ENCODE measurements around the gene LAMA4.

LAMA4 gene

DNA sequence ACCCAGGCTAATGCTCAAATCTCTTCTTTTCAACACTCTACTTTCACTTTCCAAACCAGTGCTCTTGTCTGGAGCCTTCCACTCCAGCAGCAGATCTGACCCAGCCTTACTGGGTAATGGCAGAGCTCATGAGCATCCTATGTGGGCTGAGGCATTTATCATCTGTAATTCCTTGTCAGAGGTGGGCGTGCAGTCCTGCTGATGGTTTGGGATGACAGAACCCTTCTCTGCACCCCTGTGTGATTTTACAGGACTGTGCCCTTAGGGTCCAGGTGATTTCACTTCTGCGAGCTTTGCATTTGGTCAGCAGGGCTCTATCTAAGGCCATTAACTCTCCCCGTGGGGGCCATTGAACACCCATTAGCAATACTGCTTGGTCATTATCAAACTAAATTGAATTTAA lies 55.4 kb downstream of the LAMA4 start:
- no peak for TF ChIP-seq YY1 (IDR thresholded peaks at IDR 0.05; ENCODE audit: insufficient read depth, insufficient read length)
- TF ChIP-seq ZNF274 (IDR thresholded peaks at IDR 0.05; ENCODE audit: low read depth, low read length) = no peak
- no peak for TF ChIP-seq SUZ12 (IDR thresholded peaks at IDR 0.05; ENCODE audit: extremely low read depth, insufficient read depth, insufficient read length)
- DNase-seq (ENCODE audit: low read depth, low spot score) = peak; percentile 18
- no peak overlapping the region for H3K9ac ChIP-seq (ENCODE audit: insufficient read length, low read depth)
- no peaks in the 10 kb centered on the region for H3K4me1 ChIP-seq (ENCODE audit: insufficient read depth, insufficient read length)
- no peaks in the 10 kb centered on the region for H3K36me3 ChIP-seq (ENCODE audit: insufficient read depth, insufficient read length, low read length)
- H3K4me3 ChIP-seq (ENCODE audit: insufficient read length, low read depth) = no peak overlapping the region
- H3K9me3 ChIP-seq (ENCODE audit: insufficient read depth, low read length) = no peaks in the 10 kb centered on the region
- H3K27me3 ChIP-seq (ENCODE audit: insufficient read depth, insufficient read length) = no peaks in the 10 kb centered on the region

DNA sequence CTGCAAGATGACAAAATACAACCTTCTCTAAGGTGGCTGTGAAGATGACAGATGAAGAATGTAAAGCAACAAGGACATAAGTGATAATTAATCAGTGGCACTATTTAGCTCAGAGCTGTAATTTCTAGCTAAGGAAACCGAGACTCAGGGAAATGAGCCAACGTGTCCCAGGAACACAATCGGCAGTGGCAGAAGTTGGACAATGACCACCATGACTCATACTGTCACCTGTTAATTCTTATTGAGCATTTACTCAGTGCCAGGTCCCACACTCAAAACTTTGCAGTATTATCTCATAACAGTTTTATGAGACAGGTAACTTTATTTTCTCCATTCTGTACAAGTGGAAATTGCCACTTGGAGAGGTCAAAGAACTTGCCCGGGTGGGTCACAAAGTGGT lies 55.8 kb downstream of the LAMA4 start:
- no peaks in the 10 kb centered on the region for H3K36me3 ChIP-seq (ENCODE audit: insufficient read depth, insufficient read length, low read length)
- TF ChIP-seq YY1 (IDR thresholded peaks at IDR 0.05; ENCODE audit: insufficient read depth, insufficient read length) (no peak), SUZ12 (IDR thresholded peaks at IDR 0.05; ENCODE audit: extremely low read depth, insufficient read depth, insufficient read length) (no peak), ZNF274 (IDR thresholded peaks at IDR 0.05; ENCODE audit: low read depth, low read length) (no peak)
- no peak overlapping the region for H3K9ac ChIP-seq (ENCODE audit: insufficient read length, low read depth)
- H3K4me1 ChIP-seq (ENCODE audit: insufficient read depth, insufficient read length) = no peaks in the 10 kb centered on the region
- no peaks in the 10 kb centered on the region for H3K27me3 ChIP-seq (ENCODE audit: insufficient read depth, insufficient read length)
- H3K9me3 ChIP-seq (ENCODE audit: insufficient read depth, low read length) = no peaks in the 10 kb centered on the region
- no peak overlapping the region for H3K4me3 ChIP-seq (ENCODE audit: insufficient read length, low read depth)
- DNase-seq (ENCODE audit: low read depth, low spot score) = no peak

GRCh38 chr6:112197636-112198035 lies 56.7 kb downstream of the LAMA4 start:
- DNase-seq (ENCODE audit: low read depth, low spot score) = no peak
- H3K9ac ChIP-seq (ENCODE audit: insufficient read length, low read depth) = no peak overlapping the region
- H3K36me3 ChIP-seq (ENCODE audit: insufficient read depth, insufficient read length, low read length) = no peaks in the 10 kb centered on the region
- H3K9me3 ChIP-seq (ENCODE audit: insufficient read depth, low read length) = no peaks in the 10 kb centered on the region
- no peaks in the 10 kb centered on the region for H3K4me1 ChIP-seq (ENCODE audit: insufficient read depth, insufficient read length)
- H3K4me3 ChIP-seq (ENCODE audit: insufficient read length, low read depth) = no peak overlapping the region
- TF ChIP-seq SUZ12 (IDR thresholded peaks at IDR 0.05; ENCODE audit: extremely low read depth, insufficient read depth, insufficient read length) = no peak
- H3K27me3 ChIP-seq (ENCODE audit: insufficient read depth, insufficient read length) = no peaks in the 10 kb centered on the region

GRCh38 chr6:112196306-112196705 lies 58.1 kb downstream of the LAMA4 start:
- TF ChIP-seq YY1 (IDR thresholded peaks at IDR 0.05; ENCODE audit: insufficient read depth, insufficient read length) (no peak), ZNF274 (IDR thresholded peaks at IDR 0.05; ENCODE audit: low read depth, low read length) (no peak), SUZ12 (IDR thresholded peaks at IDR 0.05; ENCODE audit: extremely low read depth, insufficient read depth, insufficient read length) (no peak)
- Histone ChIP-seq H3K4me3 (ENCODE audit: insufficient read length, low read depth) (no peak overlapping the region), H3K27me3 (ENCODE audit: insufficient read depth, insufficient read length) (no peaks in the 10 kb centered on the region), H3K9me3 (ENCODE audit: insufficient read depth, low read length) (no peaks in the 10 kb centered on the region), H3K4me1 (ENCODE audit: insufficient read depth, insufficient read length) (no peaks in the 10 kb centered on the region), H3K9ac (ENCODE audit: insufficient read length, low read depth) (no peak overlapping the region), H3K36me3 (ENCODE audit: insufficient read depth, insufficient read length, low read length) (no peaks in the 10 kb centered on the region)
- DNase-seq (ENCODE audit: low read depth, low spot score) = no peak

GRCh38 chr6:112195166-112195565 lies 59.2 kb downstream of the LAMA4 start:
- no peaks in the 10 kb centered on the region for H3K4me1 ChIP-seq (ENCODE audit: insufficient read depth, insufficient read length)
- H3K27me3 ChIP-seq (ENCODE audit: insufficient read depth, insufficient read length) = no peaks in the 10 kb centered on the region
- H3K36me3 ChIP-seq (ENCODE audit: insufficient read depth, insufficient read length, low read length) = no peaks in the 10 kb centered on the region
- no peak for DNase-seq (ENCODE audit: low read depth, low spot score)
- H3K9ac ChIP-seq (ENCODE audit: insufficient read length, low read depth) = no peak overlapping the region
- TF ChIP-seq ZNF274 (IDR thresholded peaks at IDR 0.05; ENCODE audit: low read depth, low read length) = no peak
- TF ChIP-seq SUZ12 (IDR thresholded peaks at IDR 0.05; ENCODE audit: extremely low read depth, insufficient read depth, insufficient read length) = no peak
- no peak for TF ChIP-seq YY1 (IDR thresholded peaks at IDR 0.05; ENCODE audit: insufficient read depth, insufficient read length)
- no peaks in the 10 kb centered on the region for H3K9me3 ChIP-seq (ENCODE audit: insufficient read depth, low read length)
- no peak overlapping the region for H3K4me3 ChIP-seq (ENCODE audit: insufficient read length, low read depth)

DNA sequence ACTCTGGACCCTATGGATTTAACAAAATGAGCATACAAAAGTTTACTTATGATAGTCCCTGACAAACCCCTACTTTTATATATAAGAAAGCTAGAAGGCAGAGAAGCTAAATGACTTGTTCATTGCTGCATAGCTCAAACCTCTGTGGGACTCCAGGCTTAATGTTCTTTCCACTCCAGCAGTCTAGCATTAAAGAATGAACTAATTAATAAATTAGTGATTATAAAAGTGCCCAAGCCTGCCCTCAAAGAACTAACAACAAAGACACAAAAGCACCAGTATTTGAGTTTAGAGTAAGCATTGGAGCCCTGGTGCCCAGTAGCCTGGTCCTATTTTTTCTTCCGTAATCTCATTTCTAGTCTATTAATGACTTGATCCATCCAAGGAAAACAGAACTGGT lies 59.9 kb downstream of the LAMA4 start:
- Histone ChIP-seq H3K4me3 (ENCODE audit: insufficient read length, low read depth) (no peak overlapping the region), H3K9me3 (ENCODE audit: insufficient read depth, low read length) (no peaks in the 10 kb centered on the region), H3K27me3 (ENCODE audit: insufficient read depth, insufficient read length) (no peaks in the 10 kb centered on the region), H3K4me1 (ENCODE audit: insufficient read depth, insufficient read length) (no peaks in the 10 kb centered on the region), H3K36me3 (ENCODE audit: insufficient read depth, insufficient read length, low read length) (no peaks in the 10 kb centered on the region), H3K9ac (ENCODE audit: insufficient read length, low read depth) (no peak overlapping the region)
- DNase-seq (ENCODE audit: low read depth, low spot score) = no peak
- no peak for TF ChIP-seq ZNF274 (IDR thresholded peaks at IDR 0.05; ENCODE audit: low read depth, low read length)
- no peak for TF ChIP-seq SUZ12 (IDR thresholded peaks at IDR 0.05; ENCODE audit: extremely low read depth, insufficient read depth, insufficient read length)
- TF ChIP-seq YY1 (IDR thresholded peaks at IDR 0.05; ENCODE audit: insufficient read depth, insufficient read length) = no peak

GRCh38 chr6:112193535-112194051 lies 60.8 kb downstream of the LAMA4 start:
- H3K4me3 ChIP-seq (ENCODE audit: insufficient read length, low read depth) = no peak overlapping the region
- TF ChIP-seq SUZ12 (IDR thresholded peaks at IDR 0.05; ENCODE audit: extremely low read depth, insufficient read depth, insufficient read length) (no peak), YY1 (IDR thresholded peaks at IDR 0.05; ENCODE audit: insufficient read depth, insufficient read length) (no peak), ZNF274 (IDR thresholded peaks at IDR 0.05; ENCODE audit: low read depth, low read length) (no peak)
- H3K4me1 ChIP-seq (ENCODE audit: insufficient read depth, insufficient read length) = no peaks in the 10 kb centered on the region
- H3K9ac ChIP-seq (ENCODE audit: insufficient read length, low read depth) = no peak overlapping the region
- H3K36me3 ChIP-seq (ENCODE audit: insufficient read depth, insufficient read length, low read length) = no peaks in the 10 kb centered on the region
- no peaks in the 10 kb centered on the region for H3K9me3 ChIP-seq (ENCODE audit: insufficient read depth, low read length)
- H3K27me3 ChIP-seq (ENCODE audit: insufficient read depth, insufficient read length) = no peaks in the 10 kb centered on the region
- no peak for DNase-seq (ENCODE audit: low read depth, low spot score)

DNA sequence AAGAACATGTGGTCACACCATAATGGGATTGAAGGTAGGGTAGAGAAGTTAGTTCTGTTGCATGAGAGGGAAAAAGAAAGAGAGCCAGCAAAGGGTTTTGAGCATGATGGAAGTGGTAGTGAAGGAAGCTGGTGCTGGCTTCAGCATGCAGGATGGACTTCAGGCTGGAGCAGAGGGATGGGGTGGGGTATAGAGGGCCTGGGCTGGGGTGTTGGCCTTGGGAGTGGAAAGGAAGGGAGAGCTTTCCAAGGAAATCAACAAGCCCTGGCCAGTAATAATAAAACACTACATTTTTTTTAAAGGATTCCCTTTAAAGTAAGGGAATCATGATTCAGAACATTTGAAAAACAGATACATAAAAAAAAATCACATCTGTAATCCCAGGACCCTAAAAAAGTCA lies 61.2 kb downstream of the LAMA4 start:
- TF ChIP-seq YY1 (IDR thresholded peaks at IDR 0.05; ENCODE audit: insufficient read depth, insufficient read length) = no peak
- no peak for TF ChIP-seq ZNF274 (IDR thresholded peaks at IDR 0.05; ENCODE audit: low read depth, low read length)
- H3K4me3 ChIP-seq (ENCODE audit: insufficient read length, low read depth) = no peak overlapping the region
- H3K9ac ChIP-seq (ENCODE audit: insufficient read length, low read depth) = no peak overlapping the region
- H3K4me1 ChIP-seq (ENCODE audit: insufficient read depth, insufficient read length) = no peaks in the 10 kb centered on the region
- DNase-seq (ENCODE audit: low read depth, low spot score) = no peak
- no peaks in the 10 kb centered on the region for H3K27me3 ChIP-seq (ENCODE audit: insufficient read depth, insufficient read length)
- H3K9me3 ChIP-seq (ENCODE audit: insufficient read depth, low read length) = no peaks in the 10 kb centered on the region
- no peaks in the 10 kb centered on the region for H3K36me3 ChIP-seq (ENCODE audit: insufficient read depth, insufficient read length, low read length)

Data from NT2/D1 (cell line).